ENCODE measurements around the gene RAB33B.

The RAB33B gene

DNA sequence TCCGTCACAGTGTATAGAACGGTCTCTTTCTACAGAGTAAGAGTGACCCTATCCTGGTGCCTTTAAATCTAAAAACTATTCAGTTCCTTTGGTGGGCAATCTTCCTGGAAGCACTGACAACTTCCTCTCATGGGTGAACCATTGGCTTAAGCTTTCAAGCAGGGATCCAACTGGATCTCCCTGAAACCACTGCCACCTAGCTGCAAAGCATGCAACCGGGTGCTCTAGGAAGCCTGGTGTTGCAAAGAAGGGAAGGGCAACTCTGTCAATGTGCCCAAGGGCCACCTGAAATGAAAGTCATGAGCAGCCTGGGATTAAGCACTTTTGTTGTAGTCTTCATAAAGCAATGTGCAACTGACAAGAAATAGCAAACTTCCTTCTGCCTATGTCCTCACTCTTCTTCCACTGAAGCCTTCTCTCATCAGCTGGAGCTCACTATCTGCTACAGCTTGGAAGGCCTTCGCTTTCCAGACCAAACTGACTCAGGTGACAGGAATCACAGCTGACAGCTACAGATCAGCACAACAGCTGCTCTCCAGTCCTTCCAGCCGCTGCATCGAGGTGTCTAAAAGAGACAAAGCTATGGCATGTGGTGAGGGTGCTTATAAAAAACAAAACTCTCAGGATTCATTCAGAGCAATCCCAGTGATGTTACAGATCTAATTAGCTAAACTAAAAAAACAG lies 55.9 kb downstream of the RAB33B start:
- no peak for DNase-seq

DNA sequence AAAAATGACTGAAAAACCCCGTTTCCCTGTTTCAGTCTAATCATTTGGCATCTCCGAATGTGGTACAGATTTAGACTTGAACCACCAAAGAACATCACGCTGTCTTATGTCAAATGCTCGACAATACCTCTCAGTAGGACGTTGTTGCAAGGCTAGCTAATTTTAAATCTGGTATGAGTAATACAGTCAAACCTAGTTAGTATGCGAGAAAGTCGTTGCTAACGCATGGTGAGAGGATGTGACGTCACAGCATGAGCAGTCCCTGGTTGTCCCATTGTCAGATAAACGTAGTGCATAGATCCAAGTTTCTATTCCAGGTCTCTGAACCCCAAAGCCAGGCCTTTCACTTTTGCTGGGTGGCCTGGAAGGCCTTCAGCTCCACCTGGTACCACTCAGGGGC lies 57.4 kb downstream of the RAB33B start:
- no peak for DNase-seq

DNA sequence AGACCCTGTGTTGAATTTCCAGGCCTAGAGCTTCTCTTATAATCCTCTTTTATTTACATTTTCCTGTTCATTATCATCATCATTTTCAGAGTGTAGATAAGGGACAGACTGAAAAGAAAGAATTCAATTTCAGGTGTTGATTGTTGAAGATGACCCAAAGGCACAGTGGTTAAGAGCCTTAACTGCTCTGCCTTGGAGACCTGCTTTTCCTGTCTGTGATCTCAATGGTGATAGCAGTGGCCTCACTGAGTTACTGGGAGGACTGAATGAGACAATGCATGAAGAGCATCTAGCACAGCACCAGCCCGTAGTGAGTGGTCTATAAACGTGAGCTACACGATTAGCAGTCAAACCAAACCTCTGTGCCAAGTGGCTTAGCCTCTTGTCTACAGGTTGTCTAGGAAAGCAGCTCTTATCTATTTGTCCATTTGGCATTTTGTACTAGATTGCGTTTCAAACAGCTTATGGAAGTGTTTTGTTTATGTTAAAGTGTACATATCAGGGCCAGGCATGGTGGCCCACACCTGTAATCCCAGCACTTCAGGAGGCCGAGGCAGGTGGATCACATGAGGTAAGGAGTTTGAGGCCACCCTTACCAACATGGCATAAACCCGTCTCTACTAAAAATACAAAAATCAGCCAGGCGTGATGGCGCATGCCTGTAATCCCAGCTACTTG lies 60.6 kb downstream of the RAB33B start:
- DNase-seq = no peak

DNA sequence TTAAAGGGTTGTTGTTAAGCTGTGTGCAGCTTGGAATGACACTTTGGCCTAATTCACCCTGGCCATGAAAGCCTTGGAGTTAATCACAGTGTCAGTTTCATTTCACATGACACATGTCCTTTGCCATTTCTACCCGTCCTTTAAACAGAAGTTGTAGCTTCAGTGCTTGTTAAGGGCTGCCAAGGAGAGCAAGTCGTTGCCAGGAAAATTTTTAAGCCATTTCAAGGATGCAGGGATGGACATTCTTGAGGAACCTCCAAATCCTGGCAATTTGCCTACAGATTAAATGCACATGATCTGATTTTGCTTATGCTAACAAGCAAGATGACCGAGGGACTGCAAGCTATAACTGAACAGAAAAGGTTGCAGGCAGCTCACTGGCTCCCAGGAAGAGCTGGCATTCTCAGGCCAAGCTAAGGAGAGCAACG lies 61.6 kb downstream of the RAB33B start:
- DNase-seq = no peak

DNA sequence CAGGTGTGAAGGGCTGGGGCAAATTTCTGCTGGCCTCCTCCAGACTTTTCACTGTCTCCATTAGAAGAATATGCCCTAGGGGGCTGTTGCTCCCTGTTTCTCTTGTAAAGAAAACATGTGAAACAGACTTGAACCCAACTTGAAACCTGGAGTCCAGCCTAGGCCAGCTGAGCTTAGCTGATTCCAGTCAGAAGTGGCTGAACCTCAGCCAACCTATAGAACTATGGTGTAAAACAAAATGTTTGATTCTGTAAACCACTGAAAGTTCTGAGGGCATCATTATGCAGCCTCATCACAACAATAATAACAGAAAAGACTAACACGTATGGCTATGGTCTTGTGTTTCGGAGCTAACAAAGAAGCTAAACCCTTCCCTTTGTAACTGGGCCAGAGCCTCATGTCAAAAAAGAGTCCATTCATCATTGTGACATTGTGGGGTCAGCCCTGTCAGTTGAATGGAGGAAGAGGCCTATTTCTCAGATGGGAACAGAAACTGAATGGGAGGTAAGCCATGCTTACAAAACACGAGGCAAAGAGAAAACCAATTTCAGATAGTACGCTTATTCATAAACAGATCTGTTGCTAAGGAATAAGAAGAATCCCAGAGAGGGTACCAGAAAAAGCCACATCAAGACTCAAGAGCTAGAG lies 68.0 kb downstream of the RAB33B start:
- DNase-seq = no peak

DNA sequence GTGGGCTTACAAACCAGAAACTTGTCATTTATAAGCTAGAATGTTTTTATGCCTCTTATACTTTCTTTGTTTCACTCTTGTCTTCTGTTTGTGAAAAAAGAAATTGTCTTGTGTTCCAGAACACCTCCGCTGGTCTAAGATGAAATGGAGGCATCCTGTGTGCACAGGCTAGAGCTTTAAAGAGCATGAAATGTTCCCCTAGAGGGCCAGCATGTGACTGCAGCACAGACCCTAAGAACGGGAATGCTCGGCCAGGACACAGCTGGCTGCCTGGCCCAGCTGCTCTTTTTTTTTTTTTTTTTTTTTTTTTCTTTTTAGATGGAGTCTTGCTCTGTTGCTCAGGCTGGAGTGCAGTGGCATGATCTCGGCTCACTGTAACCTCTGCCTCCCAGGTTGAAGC lies 68.5 kb downstream of the RAB33B start:
- no peak for DNase-seq

DNA sequence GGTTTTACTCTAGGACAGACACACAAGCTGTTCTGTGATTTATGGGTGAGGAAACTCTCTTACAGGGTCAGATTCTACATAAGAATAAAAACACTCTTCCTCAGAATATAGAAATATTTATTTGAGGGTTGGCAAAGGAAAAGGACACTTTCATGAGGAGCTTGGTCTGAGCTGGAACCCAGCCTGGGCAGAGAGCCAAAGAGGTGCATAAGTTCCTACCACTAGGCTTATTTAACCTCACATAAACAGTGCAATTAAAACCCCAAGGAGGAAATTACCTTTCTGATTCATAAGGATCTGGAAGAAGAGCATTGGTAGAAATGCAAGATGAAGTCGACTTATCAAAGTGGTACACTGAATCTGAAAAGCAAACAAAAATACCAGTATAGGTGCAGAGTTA lies 69.2 kb downstream of the RAB33B start:
- DNase-seq = no peak

DNA sequence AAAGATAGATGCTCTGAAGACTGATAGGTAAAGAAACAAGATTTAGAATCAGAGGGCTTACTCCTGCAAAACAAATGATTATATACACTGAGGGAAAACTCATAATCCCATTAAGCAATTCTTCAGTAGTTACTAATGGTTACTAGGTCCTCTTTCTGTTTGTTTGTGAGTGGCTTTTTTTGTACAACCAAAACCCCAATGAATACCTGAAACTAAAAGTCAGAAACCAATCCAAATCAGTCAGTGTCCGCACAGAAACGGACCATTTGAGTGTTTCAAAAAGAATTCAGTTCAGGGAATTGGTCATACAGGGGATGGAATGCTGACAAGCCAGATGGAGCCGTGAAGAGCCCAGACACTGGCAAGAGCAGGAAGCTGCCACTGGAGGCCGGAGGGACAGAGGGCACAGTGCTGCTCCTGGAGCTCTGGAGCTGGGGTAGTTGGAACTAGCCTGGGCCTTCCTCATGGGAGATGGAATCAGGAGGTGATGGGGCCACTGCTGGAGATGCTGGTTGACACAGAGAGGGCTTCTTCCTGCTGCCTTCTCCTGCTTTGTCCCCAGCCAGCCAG lies 70.2 kb downstream of the RAB33B start:
- DNase-seq = no peak

DNA sequence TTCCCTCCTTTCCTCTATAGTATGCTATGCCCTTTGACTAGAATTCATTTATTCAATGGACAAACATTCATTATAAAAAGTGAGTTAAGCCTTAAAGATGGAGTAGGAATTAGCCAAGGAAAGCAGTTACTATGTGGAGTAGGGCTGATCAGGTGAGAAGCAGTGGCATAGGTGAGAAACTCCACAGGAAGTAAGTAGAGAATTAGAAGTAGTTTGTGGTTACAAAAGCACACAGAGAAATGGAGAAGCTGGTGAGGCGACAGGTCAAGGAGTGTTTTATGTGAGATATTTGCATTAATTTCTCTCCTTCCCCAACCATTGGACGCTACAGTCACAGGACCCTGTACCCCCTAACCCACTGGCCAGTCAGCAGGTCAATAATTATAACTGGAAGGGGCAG lies 71.5 kb downstream of the RAB33B start:
- DNase-seq = no peak

Data from HCEC 1CT (cell line).